ENCODE measurements around the gene PSD2. TPM values are rescaled to one million over a fixed set of nuclear protein-coding genes. Genes with fewer than 3 reads are reported as not detected.

PSD2 gene
- total and polyA plus RNA-seq, 2 experiments from 2014 or later, result 0.08 to 0.10 TPM

GRCh38 chr5:139816566-139816965, 21.0 kb downstream of the PSD2 start:
- no peak overlapping the region for H3K27ac Mint-ChIP-seq
- Histone ChIP-seq H3F3A (replicated peaks; ENCODE audit: low read depth) (no peaks in the 10 kb centered on the region), H2AFZ (no peak overlapping the region), H3K4me2 (no peak overlapping the region), H3K27me3 (ENCODE audit: insufficient read depth) (no peaks in the 10 kb centered on the region), H4K20me1 (replicated peaks; ENCODE audit: insufficient read depth) (no peaks in the 10 kb centered on the region), H3K79me2 (replicated peaks; ENCODE audit: insufficient read depth) (no peaks in the 10 kb centered on the region), H3K4me3 (no peak overlapping the region), H3K36me3 (ENCODE audit: insufficient read depth) (no peaks in the 10 kb centered on the region), H3K9me2 (ENCODE audit: insufficient read depth) (no peaks in the 10 kb centered on the region), H3K4me1 (ENCODE audit: insufficient read depth) (no peaks in the 10 kb centered on the region), H3K27ac (ENCODE audit: low read depth) (no peak overlapping the region)
- no peak for DNase-seq (ENCODE audit: low spot score)
- no peak overlapping the region for H3K4me3 Mint-ChIP-seq
- peaks cover 25% of the 10 kb centered on the region for H3K27me3 Mint-ChIP-seq (ENCODE audit: insufficient read depth, low read depth, poor library complexity)
- no peaks in the 10 kb centered on the region for H3K4me1 Mint-ChIP-seq
- TF ChIP-seq ZNF462 (CRISPR knock-in tag; IDR thresholded peaks at IDR 0.05) (no peak), CTCF (conservative IDR thresholded peaks at IDR 0.05; ENCODE audit: low read depth in 2 of 2) (no peak), REST (IDR thresholded peaks at IDR 0.05; ENCODE audit: unreplicated experiment) (no peak), ETS1 (IDR thresholded peaks at IDR 0.05) (no peak), EZH2phosphoT487 (IDR thresholded peaks at IDR 0.05; ENCODE audit: unreplicated experiment) (no peak), CREB1 (CRISPR knock-in tag; IDR thresholded peaks at IDR 0.05; ENCODE audit: low read depth) (no peak), ZNF114 (CRISPR knock-in tag; IDR thresholded peaks at IDR 0.05) (no peak), JUNB (IDR thresholded peaks at IDR 0.05; ENCODE audit: unreplicated experiment) (no peak)
- no peak for ATAC-seq
- no peaks in the 10 kb centered on the region for H3K36me3 Mint-ChIP-seq (ENCODE audit: low read depth)
- H3K9me3 Mint-ChIP-seq, result peaks cover 6% of the 10 kb centered on the region; the same call in 2 of the 3 replicates
